Fibroblast of skin of left biceps (primary cell): ENCODE results near the gene TEF.

Source experiments
- DNase-seq, 2 experiments: peaks; one replicate each; pipeline ENCODE4 v3.0.0-alpha.2; 2013; ENCODE audit warnings: low read depth in 2 of 2

TEF gene

GRCh38 chr22:41381329-41382097 lies at the start of gene TEF:
Gene TEF, plus strand, starts transcription at chr22:41381942. Its CDS starts 103 bp downstream, at chr22:41382045.
- DNase-seq, result peak; percentile 98

GRCh38 chr22:41332217-41332939 lies 49.4 kb upstream of the TEF start:
- no peak for DNase-seq

GRCh38 chr22:41333806-41334205 lies 47.9 kb upstream of the TEF start:
- DNase-seq, result no peak

- DNase-seq, result no peak
Measured at GRCh38 chr22:41334215-41334614, 47.5 kb upstream of the TEF start.

GRCh38 chr22:41334951-41335635 lies 46.6 kb upstream of the TEF start:
- no peak for DNase-seq

- DNase-seq, result no peak
Measured at GRCh38 chr22:41338614-41339212, 43.0 kb upstream of the TEF start.

- no peak for DNase-seq
Measured at GRCh38 chr22:41339823-41340222, 41.9 kb upstream of the TEF start.

- DNase-seq, result no peak
Measured at GRCh38 chr22:41340357-41340756, 41.4 kb upstream of the TEF start.

- DNase-seq, result no peak
Measured at GRCh38 chr22:41341012-41341411, 40.7 kb upstream of the TEF start.

GRCh38 chr22:41341990-41342389 lies 39.8 kb upstream of the TEF start:
- no peak for DNase-seq

GRCh38 chr22:41343300-41343699 lies 38.4 kb upstream of the TEF start:
- no peak for DNase-seq

GRCh38 chr22:41343717-41344116 lies 38.0 kb upstream of the TEF start:
- no peak for DNase-seq

- no peak for DNase-seq
Measured at GRCh38 chr22:41344189-41344788, 37.5 kb upstream of the TEF start.

- no peak for DNase-seq
Measured at GRCh38 chr22:41345807-41346335, 35.9 kb upstream of the TEF start.

- DNase-seq, result no peak
Measured at GRCh38 chr22:41347066-41347859, 34.5 kb upstream of the TEF start.

GRCh38 chr22:41348964-41349484 lies 32.7 kb upstream of the TEF start:
- no peak for DNase-seq

GRCh38 chr22:41350087-41350486 lies 31.7 kb upstream of the TEF start:
- DNase-seq, result no peak

- DNase-seq, result no peak
Measured at GRCh38 chr22:41351011-41351410, 30.7 kb upstream of the TEF start.

- peak; percentile 13 to 14 for DNase-seq
Measured at GRCh38 chr22:41352058-41352457, 29.7 kb upstream of the TEF start.

- DNase-seq, result no peak
Measured at GRCh38 chr22:41353862-41354575, 27.7 kb upstream of the TEF start.
